Endothelial cell of umbilical vein (primary cell): ENCODE measurements around the gene EIF2D. TPM values are rescaled to one million over a fixed set of nuclear protein-coding genes. Genes with fewer than 3 reads are reported as not detected.

Source experiments
- BruUV-seq: library from RNA; stranded (reverse); fragments of 400-500 nt; replicated peaks from 2 replicates; lab custom pipeline; 2021; lab: Mats Ljungman, UMichigan
- CTCF ChIA-PET: fragments of 300-600, 350-600 bp; sonication (Branson Sonifier 250); formaldehyde crosslinking; loops from one replicate; lab custom pipeline; 2021; ENCODE audit warnings: antibody characterized with exemption, inconsistent platforms; lab: Charles Lee
- POLR2A ChIA-PET: fragments of 300-600, 350-600 bp; sonication (Branson Sonifier 250); formaldehyde crosslinking; loops from one replicate; lab custom pipeline; 2021; ENCODE audit warnings: antibody characterized with exemption, inconsistent platforms; lab: Charles Lee
- DNase-seq: peaks from one replicate; pipeline ENCODE4 v3.0.0-alpha.2; 2011; ENCODE audit warnings: low read depth, low spot score
- FAIRE-seq: peaks from 2 replicates; lab custom pipeline; 2011; peaks lifted over from hg19 to GRCh38; lab: Jason Lieb, UNC
- H2AFZ ChIP-seq: 2 replicates; pipeline ENCODE4 v1.6.0; 2012; ENCODE audit warnings: low read depth, low read length, control low read depth, inconsistent platforms
- H3K27ac ChIP-seq: 2 replicates; pipeline ENCODE4 v1.5.1; 2011; ENCODE audit warnings: low read depth, mild to moderate bottlenecking, control low read depth, low read length, moderate library complexity; ENCODE audit not compliant: insufficient read depth
- H3K27me3 ChIP-seq, 2 experiments: 2 replicates each; pipeline versions ENCODE4 v1.6.0 to v1.6.1; 2011; ENCODE audit warnings: low read length in 2 of 2, mixed read lengths in 1 of 2; ENCODE audit not compliant: control insufficient read depth in 2 of 2, insufficient read depth in 2 of 2
- H3K36me3 ChIP-seq, 2 experiments: 2 replicates in 1 of 2; 3 replicates in 1 of 2; pipeline ENCODE4 v1.5.1; 2011; ENCODE audit warnings: low read length in 2 of 2, mild to moderate bottlenecking in 1 of 2, moderate library complexity in 1 of 2; ENCODE audit not compliant: control insufficient read depth in 2 of 2, insufficient read depth in 2 of 2; ENCODE audit errors: extremely low read depth in 1 of 2
- H3K4me1 ChIP-seq: 3 replicates; pipeline ENCODE4 v1.5.1; 2011; ENCODE audit warnings: mild to moderate bottlenecking, low read length; ENCODE audit not compliant: control insufficient read depth, insufficient read depth; ENCODE audit errors: extremely low read depth
- H3K4me2 ChIP-seq: 2 replicates; pipeline ENCODE4 v1.6.1; 2011; ENCODE audit warnings: low read length, control low read depth, mixed read lengths; ENCODE audit not compliant: insufficient read depth
- H3K4me3 ChIP-seq, 3 experiments: fragments of 200-600 bp in 1 of 3; sonication (generic), shearing (Covaris generic) in 1 of 3; replicated peaks in 1 of 3; 2 replicates each; pipeline ENCODE4 v1.5.1; 2011 to 2016; ENCODE audit warnings: control low read depth in 3 of 3, low read length in 3 of 3, mild to moderate bottlenecking in 2 of 3, inconsistent platforms in 1 of 3, low read depth in 1 of 3, moderate library complexity in 1 of 3; ENCODE audit not compliant: insufficient read depth in 1 of 3
- H3K79me2 ChIP-seq: 2 replicates; pipeline ENCODE4 v1.6.0; 2012; ENCODE audit warnings: low read length, inconsistent platforms; ENCODE audit not compliant: control insufficient read depth, insufficient read depth
- H3K9ac ChIP-seq: replicated peaks from 2 replicates; pipeline ENCODE3; 2011; ENCODE audit warnings: low read length, control low read depth; ENCODE audit not compliant: insufficient read depth; ENCODE audit errors: extremely low read depth
- H3K9me1 ChIP-seq: replicated peaks from 3 replicates; pipeline ENCODE4 v1.6.0; 2011; ENCODE audit warnings: mild to moderate bottlenecking, low read length; ENCODE audit not compliant: control insufficient read depth, insufficient read depth; ENCODE audit errors: extremely low read depth
- H3K9me3 ChIP-seq: replicated peaks from 2 replicates; pipeline ENCODE4 v1.5.1; 2012; ENCODE audit warnings: low read length, inconsistent platforms; ENCODE audit not compliant: control insufficient read depth, insufficient read depth
- H4K20me1 ChIP-seq: replicated peaks from 2 replicates; pipeline ENCODE3; 2011; ENCODE audit warnings: mild to moderate bottlenecking, low read length; ENCODE audit not compliant: control insufficient read depth, insufficient read depth; ENCODE audit errors: extremely low read depth
- EZH2 ChIP-seq: IDR thresholded peaks from 2 replicates; pipeline ENCODE4 v1.6.1; 2012; ENCODE audit warnings: borderline replicate concordance, low read depth, mild to moderate bottlenecking, moderate library complexity, low read length, inconsistent platforms; ENCODE audit not compliant: severe bottlenecking
- FOS ChIP-seq: IDR thresholded peaks from 2 replicates; pipeline ENCODE4 v1.6.1; 2011; ENCODE audit warnings: mild to moderate bottlenecking, low read length, moderate library complexity, borderline replicate concordance; ENCODE audit not compliant: insufficient read depth
- GATA2 ChIP-seq: IDR thresholded peaks from 2 replicates; pipeline ENCODE4 v1.7.0; 2011; ENCODE audit warnings: low read depth, mild to moderate bottlenecking, moderate library complexity, mixed read lengths, low read length; ENCODE audit not compliant: insufficient read length, insufficient read depth
- JUN ChIP-seq: IDR thresholded peaks from 2 replicates; pipeline ENCODE4 v1.6.1; 2011; ENCODE audit warnings: borderline replicate concordance, low read depth; ENCODE audit not compliant: insufficient read length, insufficient read depth
- MAX ChIP-seq: IDR thresholded peaks from 2 replicates; pipeline ENCODE4 v1.6.1; 2011; ENCODE audit not compliant: insufficient read depth, insufficient read length
- POLR2A ChIP-seq: IDR thresholded peaks from 2 replicates; pipeline ENCODE4 v1.6.1; 2012; ENCODE audit warnings: low read depth, mild to moderate bottlenecking, control low read depth, low read length
- POLR2AphosphoS5 ChIP-seq: IDR thresholded peaks from 2 replicates; pipeline ENCODE4 v1.6.1; 2012; ENCODE audit warnings: low read depth, mild to moderate bottlenecking, control low read depth, low read length, moderate library complexity; ENCODE audit not compliant: insufficient read depth
- dilution Hi-C: fragments of 300-500 bp; cut with MboI; formaldehyde crosslinking; loops from one replicate; pipeline ENCODE4 v1.15.0; 2019; ENCODE audit warnings: low sequenced_read_pairs; ENCODE audit not compliant: extremely low pct_ligation_motif_present
- intact Hi-C: fragments of 100-400 bp; cut with micrococcal nuclease; formaldehyde crosslinking; loops from one replicate; pipeline ENCODE4 v1.10.0; 2022
- polyA plus RNA-seq, 4 experiments: library from polyadenylated mRNA; depleted of rRNA in 3 of 4; stranded (reverse) in 3 of 4; unstranded in 1 of 4; fragments of >200 nt; gene quantifications; 2 replicates each; pipeline versions ENCODE4 v1.2.1 to v1.2.3, GENCODE V29; 2011 to 2012; ENCODE audit warnings: missing spikeins in 1 of 4
- total RNA-seq: library from RNA; stranded (reverse); gene quantifications from 2 replicates; pipeline ENCODE4 v1.2.3, GENCODE V29; 2021

The EIF2D gene
- total and polyA plus RNA-seq, 2 donors (not counting 3 experiments of a cell fraction or from before 2014, with no cell fraction given): 48.0 to 54.1 TPM

DNA sequence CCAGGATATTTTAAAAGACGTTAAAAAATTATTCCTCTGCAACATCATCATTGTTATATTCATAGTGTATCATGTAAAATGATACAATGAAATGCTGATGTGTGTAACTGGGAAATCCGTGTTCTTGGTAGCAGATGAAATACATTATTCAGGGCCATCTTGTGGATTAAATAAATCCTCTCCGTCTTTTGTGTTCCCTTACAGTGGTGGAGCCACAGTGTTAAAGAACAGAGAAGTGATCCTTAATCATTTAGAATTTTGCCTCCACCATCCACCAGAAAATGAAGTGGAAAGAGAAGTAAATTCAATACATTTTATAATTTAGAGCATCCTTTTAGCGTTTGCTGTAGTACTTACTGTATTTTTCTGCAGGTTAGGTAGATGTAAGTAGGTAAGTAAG, 24.4 kb upstream of the EIF2D start:
- Histone ChIP-seq H3K9me3 (no peaks in the 10 kb centered on the region), H2AFZ (no peak overlapping the region), H3K27me3 (no peaks in the 10 kb centered on the region), H3K9ac (no peak overlapping the region), H3K4me3 (peak overlapping the region in 2 of 3 experiments; percentile 72 to 90), H3K36me3 (no peaks in the 10 kb centered on the region), H3K4me1 (peaks cover 13% of the 10 kb centered on the region), H3K9me1 (no peaks in the 10 kb centered on the region), H3K27ac (no peak overlapping the region), H3K79me2 (peaks cover 5% of the 10 kb centered on the region), H3K4me2 (peak overlapping the region; percentile 91), H4K20me1 (no peaks in the 10 kb centered on the region)
- BruUV-seq: no TSS peak
- intact Hi-C loops (no loop called here), dilution Hi-C loops (no loop called here)
- FAIRE-seq: no peak
- TF ChIP-seq MAX (no peak), POLR2A (no peak), GATA2 (no peak), POLR2AphosphoS5 (no peak), JUN (no peak), EZH2 (no peak)
- CTCF ChIA-PET: interaction anchor here (1.3 to 14.5 kb wide), 5 partner anchors 25 to 157 kb away, joined by 3 to 663 read pairs (median 9); partner anchors contain the start of gene EIF2D
- DNase-seq: no peak
- POLR2A ChIA-PET: no interaction called here

DNA sequence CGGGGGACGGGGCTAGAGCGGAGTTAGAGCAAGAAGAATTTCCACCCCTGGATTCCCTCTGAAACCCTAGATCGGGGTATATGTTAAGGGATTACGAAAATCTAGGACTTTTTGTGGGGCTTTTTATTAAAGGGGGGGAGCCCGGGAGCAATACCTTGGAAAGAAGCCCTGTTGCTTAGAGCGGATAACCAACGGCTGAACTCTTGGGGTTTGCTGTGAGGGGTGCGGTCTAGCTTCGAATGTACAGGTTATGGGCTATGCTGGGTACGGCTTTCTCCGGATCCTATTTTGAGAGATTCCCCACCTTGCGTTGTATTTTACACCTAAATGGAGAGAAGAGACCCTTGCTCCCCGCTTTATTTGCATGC, 23.7 kb upstream of the EIF2D start:
- Histone ChIP-seq H4K20me1 (no peaks in the 10 kb centered on the region), H3K9me3 (no peaks in the 10 kb centered on the region), H3K4me3 (peak overlapping the region; percentile 72 to 90 (median 80)), H3K4me2 (peak overlapping the region; percentile 91), H3K9me1 (no peaks in the 10 kb centered on the region), H2AFZ (peak overlapping the region; percentile 60), H3K36me3 (no peaks in the 10 kb centered on the region), H3K4me1 (peaks cover 13% of the 10 kb centered on the region), H3K79me2 (peaks cover 5% of the 10 kb centered on the region), H3K27me3 (no peaks in the 10 kb centered on the region), H3K9ac (peak overlapping the region; percentile 64), H3K27ac (peak overlapping the region; percentile 59)
- FAIRE-seq (no peak), DNase-seq (peak; percentile 24)
- dilution Hi-C loops (no loop called here), intact Hi-C loops (loop anchor here (1.0 kb wide), 1 partner anchor 28 kb away; no protein-coding TSS in a partner anchor)
- CTCF ChIA-PET: interaction anchor here (1.0 to 14.5 kb wide), 9 partner anchors 12 to 863 kb away, joined by 3 to 663 read pairs (median 9); partner anchors contain the start of gene EIF2D
- TF ChIP-seq POLR2A (no peak), POLR2AphosphoS5 (no peak), EZH2 (no peak), FOS (no peak)
- POLR2A ChIA-PET: interaction anchor here (1.4 kb wide), 2 partner anchors 24 to 27 kb away, joined by 5 to 11 read pairs; partner anchors contain the start of gene EIF2D
- BruUV-seq: no TSS peak
